CD14-positive monocyte (primary cell): ENCODE measurements around the gene PDK2. TPM values are rescaled to one million over a fixed set of nuclear protein-coding genes. Genes with fewer than 3 reads are reported as not detected.

Experiments used
- DNase-seq, 3 donors: peaks; one replicate each; pipeline ENCODE4 v3.0.0-alpha.2; 2011 to 2022
- H2AFZ ChIP-seq: 2 replicates; pipeline ENCODE4 v1.6.0; 2012; ENCODE audit warnings: mild to moderate bottlenecking, low read depth, low read length, inconsistent platforms; ENCODE audit not compliant: insufficient read depth, poor library complexity, severe bottlenecking
- H3K27ac ChIP-seq, 2 donors: 1 replicate in 1 of 2; 2 replicates in 1 of 2; pipeline ENCODE4 v1.5.1; 2012 to 2013; ENCODE audit warnings: low read length in 2 of 2, control low read depth in 1 of 2, inconsistent platforms in 1 of 2, low read depth in 1 of 2, mild to moderate bottlenecking in 1 of 2
- H3K27me3 ChIP-seq, 2 donors: one replicate each; pipeline versions ENCODE4 v1.6.0 to v1.6.1; 2011 to 2013; ENCODE audit warnings: low read length in 2 of 2; ENCODE audit not compliant: control insufficient read depth in 2 of 2, insufficient read depth in 2 of 2
- H3K36me3 ChIP-seq, 2 donors: replicated peaks in 1 of 2; 1 replicate in 1 of 2; 2 replicates in 1 of 2; pipeline versions ENCODE4 v1.5.1 to v1.6.1; 2012 to 2013; ENCODE audit warnings: low read length in 2 of 2, control low read depth in 1 of 2, inconsistent platforms in 1 of 2, mild to moderate bottlenecking in 1 of 2; ENCODE audit not compliant: insufficient read depth in 2 of 2, control insufficient read depth in 1 of 2
- H3K4me1 ChIP-seq, 2 donors: 1 replicate in 1 of 2; 2 replicates in 1 of 2; pipeline versions ENCODE4 v1.5.1 to v1.6.1; 2012 to 2013; ENCODE audit warnings: low read length in 2 of 2, control low read depth in 1 of 2, inconsistent platforms in 1 of 2, mild to moderate bottlenecking in 1 of 2, moderate library complexity in 1 of 2; ENCODE audit not compliant: insufficient read depth in 2 of 2, control insufficient read depth in 1 of 2
- H3K4me2 ChIP-seq: replicated peaks from 2 replicates; pipeline ENCODE3; 2012; ENCODE audit warnings: low read length, moderate library complexity, mild to moderate bottlenecking; ENCODE audit not compliant: poor library complexity, severe bottlenecking; ENCODE audit errors: extremely low read depth
- H3K4me3 ChIP-seq, 3 experiments: fragments of 200-600 bp in 1 of 3; sonication (generic) in 1 of 3; replicated peaks in 1 of 3; 1 replicate in 2 of 3; 2 replicates in 1 of 3; pipeline ENCODE4 v1.5.1; 2011 to 2013; ENCODE audit warnings: low read length in 3 of 3, mild to moderate bottlenecking in 3 of 3, control low read depth in 2 of 3, low read depth in 2 of 3, inconsistent platforms in 1 of 3, moderate library complexity in 1 of 3
- H3K79me2 ChIP-seq: 2 replicates; pipeline ENCODE4 v1.6.0; 2012; ENCODE audit warnings: mild to moderate bottlenecking, control low read depth, inconsistent platforms, low read length, moderate library complexity; ENCODE audit not compliant: insufficient read depth
- H3K9ac ChIP-seq: 2 replicates; pipeline ENCODE4 v1.6.0; 2017; ENCODE audit warnings: low read length, mild to moderate bottlenecking; ENCODE audit not compliant: insufficient read depth, poor library complexity, severe bottlenecking
- H3K9me3 ChIP-seq, 2 donors: replicated peaks in 1 of 2; 1 replicate in 1 of 2; 2 replicates in 1 of 2; pipeline versions ENCODE4 v1.5.1 to v1.6.1; 2012 to 2013; ENCODE audit warnings: low read length in 2 of 2, control low read depth in 1 of 2; ENCODE audit not compliant: control insufficient read depth in 1 of 2, insufficient read depth in 1 of 2
- H4K20me1 ChIP-seq: 2 replicates; pipeline ENCODE4 v1.6.0; 2012; ENCODE audit warnings: mild to moderate bottlenecking, low read length, control low read depth, moderate library complexity; ENCODE audit not compliant: insufficient read depth
- H3K27ac Mint-ChIP-seq, 7 donors: one replicate each; pipeline ENCODE4 v1.8.0; 2020; ENCODE audit warnings: mild to moderate bottlenecking in 7 of 7, mixed read lengths in 7 of 7, moderate library complexity in 6 of 7, inconsistent platforms in 2 of 7
- H3K27me3 Mint-ChIP-seq, 3 donors: one replicate each; pipeline ENCODE4 v1.8.0; 2021 to 2022; ENCODE audit warnings: low read depth in 3 of 3, mild to moderate bottlenecking in 3 of 3, mixed read lengths in 3 of 3, moderate library complexity in 3 of 3, inconsistent platforms in 1 of 3
- H3K36me3 Mint-ChIP-seq, 2 donors: one replicate each; pipeline ENCODE4 v1.8.0; 2020; ENCODE audit warnings: mixed read lengths in 2 of 2, inconsistent platforms in 1 of 2, mild to moderate bottlenecking in 1 of 2
- H3K4me1 Mint-ChIP-seq: one replicate; pipeline ENCODE4 v1.8.0; 2020; ENCODE audit warnings: mild to moderate bottlenecking, mixed read lengths
- H3K4me3 Mint-ChIP-seq, 2 donors: one replicate each; pipeline ENCODE4 v1.8.0; 2020; ENCODE audit warnings: mild to moderate bottlenecking in 2 of 2, mixed read lengths in 2 of 2, moderate library complexity in 1 of 2
- H3K9me3 Mint-ChIP-seq, 7 donors: one replicate each; pipeline ENCODE4 v1.8.0; 2020 to 2022; ENCODE audit warnings: mixed read lengths in 7 of 7, mild to moderate bottlenecking in 6 of 7, moderate library complexity in 6 of 7, inconsistent platforms in 2 of 7
- WGBS: methylation state at CpG from one replicate; pipeline ENCODE4 v1.1.5; 2013; ENCODE audit warnings: missing lambda C conversion rate; ENCODE audit not compliant: insufficient coverage; 5-methylcytosine and 5-hydroxymethylcytosine counted together
- intact Hi-C, 2 donors: fragments of 100-400 bp; cut with micrococcal nuclease; formaldehyde crosslinking; loops; one replicate each; pipeline versions ENCODE4 v1.15.0 to v1.15.1; 2023
- polyA plus RNA-seq, 3 donors: library from polyadenylated mRNA; depleted of rRNA in 1 of 3; unstranded in 2 of 3; stranded (reverse) in 1 of 3; fragments of 300-500 nt in 2 of 3; fragments of >200 nt in 1 of 3; fragmentation: Illumina TruSeq in 2 of 3; gene quantifications; 1 replicate in 2 of 3; 2 replicates in 1 of 3; pipeline ENCODE4 v1.2.3, GENCODE V29; 2012 to 2021
- TF ChIP-seq, protein P1 (sequence below): fragments of 200-600 bp; IDR thresholded peaks from one replicate; pipeline ENCODE4 v1.8.0; 2022; ENCODE audit warnings: antibody characterized with exemption, mild to moderate bottlenecking

The PDK2 gene
- polyA plus RNA-seq, 3 donors: 15.9 to 43.0 (median 23.4) TPM

DNA sequence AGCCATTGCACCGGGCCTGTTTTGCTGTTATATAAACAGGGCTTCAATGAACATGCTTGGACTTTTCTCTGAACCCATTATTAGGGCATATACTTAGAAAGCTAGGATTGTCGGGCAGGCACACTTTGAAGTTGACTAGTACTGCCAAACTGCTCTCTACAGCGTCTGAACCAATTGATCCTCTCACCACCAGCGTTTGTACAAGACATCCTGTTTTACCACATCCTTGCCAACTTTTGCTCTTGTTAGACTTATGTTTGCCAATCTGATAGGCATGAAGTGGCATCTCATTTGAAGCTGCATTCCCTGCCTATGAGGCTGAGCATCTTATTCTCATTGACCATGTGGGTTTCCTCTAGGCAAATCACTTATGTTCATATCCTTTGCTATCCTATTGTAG is 62.7 kb downstream of the PDK2 start:
- TF ChIP-seq, protein P1, sequence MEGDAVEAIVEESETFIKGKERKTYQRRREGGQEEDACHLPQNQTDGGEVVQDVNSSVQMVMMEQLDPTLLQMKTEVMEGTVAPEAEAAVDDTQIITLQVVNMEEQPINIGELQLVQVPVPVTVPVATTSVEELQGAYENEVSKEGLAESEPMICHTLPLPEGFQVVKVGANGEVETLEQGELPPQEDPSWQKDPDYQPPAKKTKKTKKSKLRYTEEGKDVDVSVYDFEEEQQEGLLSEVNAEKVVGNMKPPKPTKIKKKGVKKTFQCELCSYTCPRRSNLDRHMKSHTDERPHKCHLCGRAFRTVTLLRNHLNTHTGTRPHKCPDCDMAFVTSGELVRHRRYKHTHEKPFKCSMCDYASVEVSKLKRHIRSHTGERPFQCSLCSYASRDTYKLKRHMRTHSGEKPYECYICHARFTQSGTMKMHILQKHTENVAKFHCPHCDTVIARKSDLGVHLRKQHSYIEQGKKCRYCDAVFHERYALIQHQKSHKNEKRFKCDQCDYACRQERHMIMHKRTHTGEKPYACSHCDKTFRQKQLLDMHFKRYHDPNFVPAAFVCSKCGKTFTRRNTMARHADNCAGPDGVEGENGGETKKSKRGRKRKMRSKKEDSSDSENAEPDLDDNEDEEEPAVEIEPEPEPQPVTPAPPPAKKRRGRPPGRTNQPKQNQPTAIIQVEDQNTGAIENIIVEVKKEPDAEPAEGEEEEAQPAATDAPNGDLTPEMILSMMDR: no peak
- Histone ChIP-seq H3K27ac (no peak overlapping the region), H3K36me3 (no peaks in the 10 kb centered on the region), H3K79me2 (peaks cover 4% of the 10 kb centered on the region), H3K9me3 (no peaks in the 10 kb centered on the region), H3K27me3 (peaks cover 4 to 9% of the 10 kb centered on the region in 2 donors), H3K4me2 (no peak overlapping the region), H3K9ac (no peak overlapping the region), H3K4me1 (peaks cover 41 to 47% of the 10 kb centered on the region in 2 donors), H2AFZ (no peak overlapping the region), H4K20me1 (peaks cover 15% of the 10 kb centered on the region), H3K4me3 (no peak overlapping the region)
- intact Hi-C loops: no loop called here
- WGBS: 80% methylated on average over 3 of the region's 4 CpGs
- Mint-ChIP-seq H3K27me3 (peaks cover 7 to 27% (median 12%) of the 10 kb centered on the region in 3 donors), H3K4me3 (no peak overlapping the region), H3K36me3 (no peaks in the 10 kb centered on the region), H3K4me1 (peaks cover 44% of the 10 kb centered on the region), H3K9me3 (peaks cover 0 to 4% (median 0%) of the 10 kb centered on the region in 7 donors), H3K27ac (no peak overlapping the region)
- no peak for DNase-seq

DNA sequence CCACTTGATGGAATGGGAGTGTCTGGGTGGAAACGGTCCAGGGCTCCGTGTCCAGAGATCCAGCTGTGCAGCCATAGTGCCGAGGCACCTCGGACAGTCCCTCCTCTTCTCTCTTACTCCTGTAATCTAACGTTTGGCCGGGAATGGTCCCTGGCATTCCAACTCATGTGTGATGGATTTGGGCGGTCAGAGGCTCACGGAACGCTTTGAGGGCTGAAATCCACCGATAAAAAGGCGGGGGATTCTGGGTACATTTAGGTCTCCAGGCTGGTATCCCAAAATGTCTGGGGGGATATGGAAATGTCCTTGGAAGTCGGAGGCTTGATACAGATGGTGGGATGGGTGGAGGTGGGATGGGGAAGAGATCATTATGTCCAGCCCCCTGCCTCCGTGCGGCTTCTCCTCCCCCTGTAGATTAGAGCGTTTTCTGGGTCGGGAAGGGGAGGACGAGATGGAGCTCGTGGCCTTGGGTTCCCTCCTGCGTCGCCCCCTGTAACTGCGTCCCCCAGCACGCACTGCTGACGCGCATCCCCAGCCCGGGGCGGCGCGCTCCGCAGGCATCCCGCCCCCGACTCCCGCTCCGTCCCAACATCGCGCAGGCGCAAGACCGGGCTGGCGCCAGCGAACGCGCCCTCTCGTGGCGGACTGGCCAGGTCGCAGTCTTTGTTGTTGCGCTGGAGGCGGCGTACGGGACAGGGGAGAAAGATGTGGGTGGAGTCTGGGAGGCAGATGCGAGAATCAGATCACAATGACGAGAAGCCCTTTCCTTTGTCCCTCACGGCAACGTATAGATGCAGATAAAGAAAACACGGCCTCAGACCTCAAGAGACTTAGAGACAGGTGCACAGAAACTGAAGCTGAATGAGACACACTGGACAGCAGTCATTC is 66.1 kb downstream of the PDK2 start:
- Mint-ChIP-seq H3K36me3 (no peaks in the 10 kb centered on the region), H3K4me3 (peak overlapping the region; percentile 69 to 89), H3K27ac (peak overlapping the region in 2 of 7 donors; percentile 48 to 63), H3K27me3 (peaks cover 9 to 32% (median 20%) of the 10 kb centered on the region in 3 donors), H3K9me3 (peaks cover 0 to 4% (median 0%) of the 10 kb centered on the region in 7 donors), H3K4me1 (peaks cover 26% of the 10 kb centered on the region)
- H2AFZ ChIP-seq: peak overlapping the region; percentile 69
- peaks cover 16 to 23% of the 10 kb centered on the region in 2 donors for H3K4me1 ChIP-seq
- DNase-seq: peak; percentile 84 to 85 (median 84)
- TF ChIP-seq, protein P1: peak; percentile 90
- intact Hi-C loops: loop anchor here in 1 of 2 donors (5.0 kb wide), 1 partner anchor 36 kb away; no protein-coding TSS in a partner anchor
- H3K27me3 ChIP-seq: peaks cover 4 to 9% of the 10 kb centered on the region in 2 donors
- no peaks in the 10 kb centered on the region for H3K36me3 ChIP-seq
- peak overlapping the region; percentile 74 for H3K4me2 ChIP-seq
- peak overlapping the region; percentile 44 to 72 (median 50) for H3K4me3 ChIP-seq
- H3K27ac ChIP-seq: no peak overlapping the region
- H4K20me1 ChIP-seq: peaks cover 4% of the 10 kb centered on the region
- H3K9me3 ChIP-seq: no peaks in the 10 kb centered on the region
- H3K9ac ChIP-seq: no peak overlapping the region
- no peaks in the 10 kb centered on the region for H3K79me2 ChIP-seq
- under 1% methylated on average over 44 of the region's 53 CpGs for WGBS

Other genes with a start within 250 kb of the PDK2 start
- not detected for gene TAC4, start 247.3 kb upstream of the PDK2 start, polyA plus RNA-seq
- 1 to 10 TPM in 1 of 3 donors, under 1 TPM in 1, not detected in 1; 0.20 to 3.5 TPM for gene DLX4, start 126.2 kb upstream of the PDK2 start, polyA plus RNA-seq
- gene DLX3, start 100.1 kb upstream of the PDK2 start, polyA plus RNA-seq: not detected
- gene ITGA3, start 39.2 kb upstream of the PDK2 start, polyA plus RNA-seq: under 1 TPM in 2 of 3 donors, not detected in 1; 0.31 to 0.36 TPM
- gene SAMD14, start 34.8 kb downstream of the PDK2 start, polyA plus RNA-seq: under 1 TPM in 1 of 3 donors, not detected in 2; 0.09 TPM
- gene PPP1R9B, start 55.3 kb downstream of the PDK2 start, polyA plus RNA-seq: 10 to 100 TPM in 1 of 3 donors, 1 to 10 TPM in 1, under 1 TPM in 1; 0.61 to 86.9 (median 1.3) TPM
- gene SGCA, start 70.7 kb downstream of the PDK2 start, polyA plus RNA-seq: under 1 TPM; 0.27 to 0.89 (median 0.53) TPM
- not detected for gene COL1A1, start 106.3 kb downstream of the PDK2 start, polyA plus RNA-seq
- not detected for gene TMEM92, start 179.1 kb downstream of the PDK2 start, polyA plus RNA-seq